Esophagus muscularis mucosa (tissue), 4 donors: ENCODE results near the gene ARSB. TPM values are rescaled to one million over a fixed set of nuclear protein-coding genes. Genes with fewer than 3 reads are reported as not detected.

Source experiments
- DNase-seq: peaks from one replicate; pipeline ENCODE4 v3.0.0-alpha.2; 2017; ENCODE audit errors: extremely low spot score
- H3K27ac ChIP-seq, 4 donors: fragments of 200-600 bp; sonication (generic); replicated peaks in 1 of 4; 1 replicate in 3 of 4; 2 replicates in 1 of 4; pipeline ENCODE4 v1.5.1; 2016 to 2019; ENCODE audit warnings: mild to moderate bottlenecking in 1 of 4
- H3K27me3 ChIP-seq, 4 donors: fragments of 200-600 bp; sonication (generic); one replicate each; pipeline versions ENCODE4 v1.5.1 to v1.6.0; 2016 to 2019
- H3K36me3 ChIP-seq, 4 donors: fragments of 200-600 bp; sonication (generic); one replicate each; pipeline ENCODE4 v1.5.1; 2016 to 2019
- H3K4me1 ChIP-seq, 4 donors: fragments of 200-600 bp; sonication (generic); one replicate each; pipeline ENCODE4 v1.5.1; 2016 to 2019
- H3K4me3 ChIP-seq, 4 donors: fragments of 200-600 bp; sonication (generic); 1 replicate in 2 of 4; 2 replicates in 2 of 4; pipeline ENCODE4 v1.5.1; 2016 to 2019; ENCODE audit warnings: mild to moderate bottlenecking in 4 of 4, moderate library complexity in 1 of 4
- H3K9me3 ChIP-seq, 4 donors: fragments of 200-600 bp; sonication (generic); 1 replicate in 3 of 4; 2 replicates in 1 of 4; pipeline ENCODE4 v1.5.1; 2016 to 2019
- CTCF ChIP-seq, 3 experiments: fragments of 200-600 bp in 2 of 3; fragments of 450-650 bp in 1 of 3; sonication (generic) in 2 of 3; IDR thresholded peaks; one replicate each; pipeline ENCODE4 v1.5.1; 2017 to 2019; ENCODE audit warnings: antibody characterized with exemption in 3 of 3, mild to moderate bottlenecking in 2 of 3, moderate library complexity in 1 of 3
- EP300 ChIP-seq: sonication (generic); formaldehyde crosslinking; IDR thresholded peaks from one replicate; pipeline ENCODE4 v1.6.1; 2017; ENCODE audit warnings: antibody characterized with exemption
- POLR2A ChIP-seq: fragments of 450-650 bp; IDR thresholded peaks from one replicate; pipeline ENCODE4 v1.6.1; 2017; ENCODE audit warnings: antibody characterized with exemption, moderate library complexity, mild to moderate bottlenecking, low read depth
- POLR2AphosphoS5 ChIP-seq, 2 donors: sonication (generic); formaldehyde crosslinking; IDR thresholded peaks; one replicate each; pipeline ENCODE4 v1.6.1; 2017; ENCODE audit warnings: antibody characterized with exemption in 2 of 2
- WGBS: methylation state at CpG from one replicate; pipeline ENCODE4 v1.1.5; 2018; 5-methylcytosine and 5-hydroxymethylcytosine counted together
- intact Hi-C: fragments of 100-400 bp; cut with DNase I; formaldehyde crosslinking; loops from one replicate; pipeline ENCODE4 v1.15.1; 2023
- total RNA-seq, 4 donors: library from RNA; depleted of rRNA; stranded (reverse); fragments of >200 nt; gene quantifications; one replicate each; pipeline versions ENCODE4 v1.1.0 to v1.2.1, GENCODE V29; 2016

ARSB gene
- total RNA-seq, 4 donors from 2014 or later, result 58.0 to 103 (median 67.5) TPM

DNA sequence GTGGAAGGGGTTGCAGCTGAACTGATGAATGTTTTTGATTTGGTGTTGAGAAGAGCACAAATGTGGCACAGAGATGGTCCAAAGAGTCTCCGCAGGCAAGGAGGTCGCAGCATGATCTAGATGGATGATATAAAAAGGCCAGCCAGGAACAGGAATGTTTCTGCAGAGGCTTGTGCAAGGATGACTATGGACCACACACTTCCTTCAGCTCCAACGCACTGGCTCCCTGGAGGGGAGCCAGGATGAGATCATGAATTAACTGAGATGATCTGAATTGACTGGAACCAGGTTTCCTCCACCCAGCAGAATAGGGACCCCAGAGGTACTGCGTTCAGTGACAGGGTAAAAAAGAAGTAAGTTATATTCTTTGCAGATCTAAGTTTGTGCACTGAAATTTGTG lies 89.0 kb downstream of the ARSB start:
- intact Hi-C loops, result no loop called here
- no peaks in the 10 kb centered on the region for H3K27me3 ChIP-seq
- 17% methylated on average over 4 of the region's 4 CpGs for WGBS
- peaks cover 0 to 8% (median 2%) of the 10 kb centered on the region in 4 donors for H3K9me3 ChIP-seq
- TF ChIP-seq CTCF (IDR thresholded peaks at IDR 0.05), result no peak
- TF ChIP-seq POLR2AphosphoS5 (IDR thresholded peaks at IDR 0.05), result no peak
- no peak for TF ChIP-seq EP300
- TF ChIP-seq POLR2A, result no peak
- peaks cover 0 to 27% (median 24%) of the 10 kb centered on the region in 4 donors for H3K4me1 ChIP-seq
- no peaks in the 10 kb centered on the region for H3K36me3 ChIP-seq
- H3K4me3 ChIP-seq, result no peak overlapping the region
- H3K27ac ChIP-seq, result peak overlapping the region in 1 of 4 donors; percentile 17
- DNase-seq, result no peak

DNA sequence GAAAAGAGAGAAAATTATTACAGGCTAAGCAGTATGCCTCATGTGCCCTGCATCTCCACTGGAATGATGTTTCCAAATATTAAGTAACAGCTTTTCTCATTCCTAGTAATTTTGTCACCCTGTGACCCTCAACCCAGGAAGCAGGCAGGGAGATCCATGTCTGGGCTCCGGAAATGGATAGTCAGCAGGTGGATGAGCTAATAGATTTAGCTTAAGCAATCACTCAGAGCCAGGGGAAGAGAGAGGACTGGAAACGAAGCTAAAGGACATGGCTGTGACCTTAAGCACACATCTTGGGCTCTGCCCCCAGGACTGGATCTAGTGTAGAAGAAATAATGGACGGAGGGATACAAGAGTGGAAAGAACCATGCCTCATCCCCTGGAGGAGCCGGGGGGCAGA lies 89.5 kb downstream of the ARSB start:
- 56% methylated on average over 4 of the region's 4 CpGs for WGBS
- Histone ChIP-seq H3K27me3 (no peaks in the 10 kb centered on the region), H3K9me3 (peaks cover 0 to 8% (median 2%) of the 10 kb centered on the region in 4 donors), H3K36me3 (no peaks in the 10 kb centered on the region), H3K4me3 (no peak overlapping the region), H3K4me1 (peaks cover 0 to 27% (median 24%) of the 10 kb centered on the region in 4 donors), H3K27ac (peak overlapping the region in 1 of 4 donors; percentile 17)
- TF ChIP-seq CTCF (IDR thresholded peaks at IDR 0.05) (no peak), EP300 (no peak), POLR2AphosphoS5 (IDR thresholded peaks at IDR 0.05) (no peak), POLR2A (no peak)
- DNase-seq, result no peak
- intact Hi-C loops, result no loop called here

GRCh38 chr5:78893940-78894677 lies 91.0 kb downstream of the ARSB start:
- H3K9me3 ChIP-seq, result peaks cover 0 to 8% (median 2%) of the 10 kb centered on the region in 4 donors
- H3K4me3 ChIP-seq, result no peak overlapping the region
- intact Hi-C loops, result no loop called here
- no peak overlapping the region for H3K27ac ChIP-seq
- H3K36me3 ChIP-seq, result no peaks in the 10 kb centered on the region
- TF ChIP-seq CTCF (IDR thresholded peaks at IDR 0.05) (no peak), POLR2A (no peak), POLR2AphosphoS5 (IDR thresholded peaks at IDR 0.05) (no peak), EP300 (no peak)
- peaks cover 0 to 35% (median 34%) of the 10 kb centered on the region in 4 donors for H3K4me1 ChIP-seq
- DNase-seq, result no peak
- WGBS, result 44% methylated on average over 4 of the region's 4 CpGs
- H3K27me3 ChIP-seq, result no peaks in the 10 kb centered on the region

- TF ChIP-seq CTCF (IDR thresholded peaks at IDR 0.05) (no peak), POLR2AphosphoS5 (IDR thresholded peaks at IDR 0.05) (no peak), POLR2A (no peak), EP300 (no peak)
- H3K9me3 ChIP-seq, result no peaks in the 10 kb centered on the region
- no peak overlapping the region for H3K27ac ChIP-seq
- no peaks in the 10 kb centered on the region for H3K27me3 ChIP-seq
- no peak overlapping the region for H3K4me3 ChIP-seq
- no peaks in the 10 kb centered on the region for H3K36me3 ChIP-seq
- intact Hi-C loops, result no loop called here
- DNase-seq, result no peak
- H3K4me1 ChIP-seq, result peaks cover 0 to 44% (median 42%) of the 10 kb centered on the region in 4 donors
- 89% methylated on average over 3 of the region's 3 CpGs for WGBS
Measured at GRCh38 chr5:78890667-78891379, 94.3 kb downstream of the ARSB start.
